ENCODE measurements around the gene MYRF.

The MYRF gene

GRCh38 chr11:61810671-61811175, 58.3 kb downstream of the MYRF start:
- Histone ChIP-seq H3K27ac (replicated peaks) (no peak overlapping the region), H3K4me3 (replicated peaks; ENCODE audit: insufficient read depth, low read length) (no peak overlapping the region), H3K27me3 (ENCODE audit: insufficient read depth, poor library complexity, severe bottlenecking) (peaks cover 8% of the 10 kb centered on the region)
- no peak for TF ChIP-seq POLR2AphosphoS5 (IDR thresholded peaks at IDR 0.05; ENCODE audit: low read depth)
- TF ChIP-seq REST (IDR thresholded peaks at IDR 0.05; ENCODE audit: insufficient replicate concordance, low read depth): no peak
- TF ChIP-seq CTCF (IDR thresholded peaks at IDR 0.05; ENCODE audit: insufficient read depth, low read length): no peak
- TF ChIP-seq GABPA (IDR thresholded peaks at IDR 0.05; ENCODE audit: low read depth): no peak
- no peak for TF ChIP-seq SPI1 (IDR thresholded peaks at IDR 0.05; ENCODE audit: borderline replicate concordance, low read depth)
- DNase-seq (ENCODE audit: low read depth in 1 of 2, low spot score in 1 of 2): no peak

- TF ChIP-seq REST (IDR thresholded peaks at IDR 0.05; ENCODE audit: insufficient replicate concordance, low read depth) (no peak), CTCF (IDR thresholded peaks at IDR 0.05; ENCODE audit: insufficient read depth, low read length) (no peak), POLR2AphosphoS5 (IDR thresholded peaks at IDR 0.05; ENCODE audit: low read depth) (no peak), SPI1 (IDR thresholded peaks at IDR 0.05; ENCODE audit: borderline replicate concordance, low read depth) (no peak), GABPA (IDR thresholded peaks at IDR 0.05; ENCODE audit: low read depth) (no peak)
- Histone ChIP-seq H3K4me3 (replicated peaks; ENCODE audit: insufficient read depth, low read length) (no peak overlapping the region), H3K27me3 (ENCODE audit: insufficient read depth, poor library complexity, severe bottlenecking) (peaks cover 17% of the 10 kb centered on the region), H3K27ac (replicated peaks) (no peak overlapping the region)
- no peak for DNase-seq (ENCODE audit: low read depth in 1 of 2, low spot score in 1 of 2)
Measured at GRCh38 chr11:61811831-61812230, 59.4 kb downstream of the MYRF start.

- TF ChIP-seq GABPA (IDR thresholded peaks at IDR 0.05; ENCODE audit: low read depth): no peak
- no peak for TF ChIP-seq REST (IDR thresholded peaks at IDR 0.05; ENCODE audit: insufficient replicate concordance, low read depth)
- TF ChIP-seq POLR2AphosphoS5 (IDR thresholded peaks at IDR 0.05; ENCODE audit: low read depth): no peak
- no peak for TF ChIP-seq SPI1 (IDR thresholded peaks at IDR 0.05; ENCODE audit: borderline replicate concordance, low read depth)
- TF ChIP-seq CTCF (IDR thresholded peaks at IDR 0.05; ENCODE audit: insufficient read depth, low read length): no peak
- no peak overlapping the region for H3K4me3 ChIP-seq (replicated peaks; ENCODE audit: insufficient read depth, low read length)
- H3K27ac ChIP-seq (replicated peaks): no peak overlapping the region
- DNase-seq (ENCODE audit: low read depth in 1 of 2, low spot score in 1 of 2): no peak
- H3K27me3 ChIP-seq (ENCODE audit: insufficient read depth, poor library complexity, severe bottlenecking): peaks cover 28% of the 10 kb centered on the region
Measured at GRCh38 chr11:61812736-61813411, 60.4 kb downstream of the MYRF start.

All from HL-60 (cell line).